GF-D8 (cell line): Measurements from ENCODE around the gene DUSP2.

Experiments used
- DNase-seq: peaks from one replicate; lab custom pipeline; 2025; lab: John Stamatoyannopoulos, UW

The DUSP2 gene

GRCh38 chr2:96099861-96100798, 45.1 kb downstream of the DUSP2 start:
- DNase-seq: no peak

DNA sequence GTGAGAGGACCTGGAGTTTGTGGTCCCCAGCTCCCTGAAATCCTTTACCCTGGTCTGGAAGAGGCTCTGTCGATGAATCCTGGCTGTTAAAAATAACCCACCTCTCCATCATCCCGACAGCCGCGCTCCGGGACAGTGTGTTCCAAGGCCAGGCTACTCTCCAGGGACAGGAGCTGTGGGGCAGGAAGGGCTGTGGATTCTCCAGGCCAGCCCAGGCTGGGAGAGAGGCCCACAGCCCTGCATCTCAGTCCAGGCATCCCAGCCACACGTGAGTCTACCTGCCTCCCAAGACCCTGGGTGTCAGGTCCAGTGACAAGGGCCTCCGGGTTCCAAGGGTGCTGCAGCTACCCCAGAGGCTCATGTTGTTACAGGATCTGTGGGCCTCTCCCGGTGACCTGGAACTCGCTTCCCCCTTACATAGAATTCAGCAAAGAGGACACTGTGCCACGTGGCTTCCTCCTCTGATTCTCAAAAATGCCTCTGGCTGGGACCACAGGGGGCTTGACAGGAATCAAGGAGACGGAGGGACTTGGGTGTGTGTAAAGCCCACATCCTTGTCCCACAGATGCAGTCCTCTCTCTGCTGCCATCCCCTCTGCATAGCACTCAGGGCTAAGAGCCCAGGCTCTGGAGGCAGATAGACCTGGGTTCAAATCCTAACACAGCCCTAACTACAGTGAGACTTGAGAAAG, 46.2 kb downstream of the DUSP2 start:
- no peak for DNase-seq

DNA sequence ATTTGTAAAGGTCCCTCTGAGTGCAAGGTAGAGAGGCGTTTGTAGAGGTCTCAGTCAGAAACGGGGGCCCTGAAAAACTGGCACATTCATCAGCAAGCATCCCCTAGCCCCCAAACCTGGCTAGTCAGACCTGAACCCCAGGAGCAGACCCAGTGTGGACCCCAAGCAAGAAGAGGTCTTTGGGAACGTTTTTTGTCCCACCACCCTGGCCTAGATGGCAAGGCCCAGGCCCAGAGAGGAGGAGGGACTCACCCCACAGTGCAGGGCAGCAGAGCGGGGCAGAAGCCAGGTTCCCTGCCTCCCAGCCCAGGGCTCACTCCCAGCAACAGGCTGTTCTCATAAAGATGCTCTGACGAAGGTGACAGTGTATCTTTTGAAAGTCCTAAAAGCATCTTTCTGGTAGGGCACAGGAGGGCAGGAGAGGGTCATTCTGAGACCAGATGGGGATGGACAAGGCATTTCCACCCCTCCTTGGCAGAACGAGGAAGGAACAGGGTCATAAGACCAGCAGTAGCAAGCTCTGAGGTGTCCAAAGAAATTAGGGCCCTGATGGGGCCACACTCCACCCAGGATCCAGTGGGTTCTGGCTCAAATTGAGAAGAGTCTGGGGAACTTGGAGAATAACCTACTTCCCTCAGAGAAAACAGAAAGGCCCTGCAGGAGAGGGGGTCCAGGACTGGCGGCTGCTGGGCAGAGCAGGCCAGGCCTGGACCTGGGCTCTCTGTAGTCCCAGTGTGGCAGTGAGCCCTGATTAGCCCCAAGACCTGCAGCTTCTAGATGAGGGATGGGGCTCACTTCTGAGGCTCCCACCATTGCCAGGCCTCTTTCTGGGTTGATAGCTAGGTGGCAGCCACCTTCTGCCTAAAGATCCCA, 47.1 kb downstream of the DUSP2 start:
- DNase-seq: no peak

- no peak for DNase-seq
Measured at GRCh38 chr2:96097441-96097840, 47.8 kb downstream of the DUSP2 start.

- no peak for DNase-seq
Measured at GRCh38 chr2:96095116-96095636, 50.1 kb downstream of the DUSP2 start.

- no peak for DNase-seq
Measured at GRCh38 chr2:96093528-96093927, 51.7 kb downstream of the DUSP2 start.
